ENCODE data around the gene C11orf42.

C11orf42 gene

GRCh38 chr11:6205366-6205765, at the start of gene C11orf42:
Gene C11orf42, plus strand, starts transcription at chr11:6205557. Its CDS starts 59 bp downstream, at chr11:6205616.
- no peak for DNase-seq

GRCh38 chr11:6156628-6157359, 48.6 kb upstream of the C11orf42 start:
- DNase-seq: no peak

- DNase-seq: no peak
Observed at GRCh38 chr11:6170226-6170625, 35.1 kb upstream of the C11orf42 start, which contains the start of gene OR52B2. Gene OR52B2, minus strand, starts transcription at chr11:6170326. Its CDS starts 0 bp downstream, at chr11:6170326.

GRCh38 chr11:6175440-6175839, 29.9 kb upstream of the C11orf42 start:
- DNase-seq: no peak

- no peak for DNase-seq
Observed at GRCh38 chr11:6191742-6192141, 13.6 kb upstream of the C11orf42 start.

GRCh38 chr11:6194065-6194581, 11.2 kb upstream of the C11orf42 start:
- no peak for DNase-seq

- no peak for DNase-seq
Observed at GRCh38 chr11:6196396-6196795, 9.0 kb upstream of the C11orf42 start.

- no peak for DNase-seq
Observed at GRCh38 chr11:6197466-6198200, 7.7 kb upstream of the C11orf42 start.

GRCh38 chr11:6199174-6199810, 6.1 kb upstream of the C11orf42 start, which contains the start of gene OR52W1:
Gene OR52W1, plus strand, starts transcription at chr11:6199224. Its CDS starts 0 bp downstream, at chr11:6199224.
- DNase-seq: no peak

- no peak for DNase-seq
Observed at GRCh38 chr11:6200975-6201374, 4.4 kb upstream of the C11orf42 start.

- DNase-seq: no peak
Observed at GRCh38 chr11:6201481-6201880, 3.9 kb upstream of the C11orf42 start.

- no peak for DNase-seq
Observed at GRCh38 chr11:6202041-6202440, 3.3 kb upstream of the C11orf42 start.

- no peak for DNase-seq
Observed at GRCh38 chr11:6203327-6203726, 2.0 kb upstream of the C11orf42 start.

- DNase-seq: no peak
Observed at GRCh38 chr11:6204706-6205105, 651 bp upstream of the C11orf42 start.

- DNase-seq: no peak
Observed at GRCh38 chr11:6206456-6207180, 1.3 kb downstream of the C11orf42 start.

GRCh38 chr11:6209801-6210200, 4.4 kb downstream of the C11orf42 start:
- no peak for DNase-seq

- DNase-seq: no peak
Observed at GRCh38 chr11:6210274-6210955, 5.1 kb downstream of the C11orf42 start.

- DNase-seq: no peak
Observed at GRCh38 chr11:6214530-6214929, 9.2 kb downstream of the C11orf42 start.

GRCh38 chr11:6216501-6216900, 11.1 kb downstream of the C11orf42 start:
- DNase-seq: no peak

GRCh38 chr11:6217722-6218121, 12.4 kb downstream of the C11orf42 start:
- no peak for DNase-seq

- no peak for DNase-seq
Observed at GRCh38 chr11:6219359-6219758, 14.0 kb downstream of the C11orf42 start.

GRCh38 chr11:6223854-6224253, 18.5 kb downstream of the C11orf42 start:
- no peak for DNase-seq
